Body of pancreas (tissue), 4 donors: ENCODE results near the gene PTPN14. TPM values are rescaled to one million over a fixed set of nuclear protein-coding genes. Genes with fewer than 3 reads are reported as not detected.
"Not testable (repeated sequence)": the region's sequence is repeated elsewhere in the genome, so short reads cannot be mapped to it uniquely, and the experiment has no call there.

ENCODE experiments used
- ATAC-seq: fragments of 150-250 bp; one replicate; pipeline ENCODE4 v1.9.1; 2016
- DNase-seq, 4 donors: peaks; one replicate each; pipeline ENCODE4 v3.0.0-alpha.2; 2019
- H3K27ac ChIP-seq, 4 donors: fragments of 200-600 bp; sonication (generic); 1 replicate in 3 of 4; 2 replicates in 1 of 4; pipeline versions ENCODE4 v1.5.1 to v1.6.1; 2016 to 2019; ENCODE audit warnings: mild to moderate bottlenecking in 1 of 4, mixed read lengths in 1 of 4, moderate library complexity in 1 of 4
- H3K27me3 ChIP-seq, 2 donors: fragments of 200-600 bp; sonication (generic); one replicate each; pipeline ENCODE4 v1.6.0; 2016; ENCODE audit warnings: mild to moderate bottlenecking in 1 of 2
- H3K36me3 ChIP-seq, 2 donors: fragments of 200-600 bp; sonication (generic); replicated peaks in 1 of 2; 2 replicates each; pipeline ENCODE4 v1.5.1; 2016; ENCODE audit warnings: low read depth in 2 of 2; ENCODE audit not compliant: insufficient read depth in 1 of 2
- H3K4me1 ChIP-seq: fragments of 200-600 bp; sonication (generic); one replicate; pipeline ENCODE4 v1.6.0; 2016
- H3K4me3 ChIP-seq, 2 donors: fragments of 200-600 bp; sonication (generic); 1 replicate in 1 of 2; 2 replicates in 1 of 2; pipeline ENCODE4 v1.5.1; 2016 to 2019
- H3K9me3 ChIP-seq, 3 donors: fragments of 200-600 bp; sonication (generic); 1 replicate in 2 of 3; 2 replicates in 1 of 3; pipeline ENCODE4 v1.5.1; 2016
- CTCF ChIP-seq, 7 experiments: fragments of 450-650 bp in 4 of 7; fragments of 200-600 bp in 3 of 7; sonication (generic) in 3 of 7; IDR thresholded peaks; one replicate each; pipeline ENCODE4 v1.5.1; 2016 to 2019; ENCODE audit warnings: antibody characterized with exemption in 7 of 7
- POLR2A ChIP-seq, 3 donors: fragments of 450-650 bp; IDR thresholded peaks; one replicate each; pipeline ENCODE4 v1.6.1; 2016; ENCODE audit warnings: antibody characterized with exemption in 3 of 3, mild to moderate bottlenecking in 2 of 3
- WGBS, 2 donors: methylation state at CpG; one replicate each; pipeline ENCODE4 v1.1.5; 2017; 5-methylcytosine and 5-hydroxymethylcytosine counted together
- intact Hi-C: fragments of 100-400 bp; cut with DNase I; formaldehyde crosslinking; loops from one replicate; pipeline ENCODE4 v1.15.1; 2023
- total RNA-seq, 2 donors: library from RNA; depleted of rRNA; stranded (reverse); fragments of >200 nt; gene quantifications; one replicate each; pipeline ENCODE4 v1.1.0, GENCODE V29; 2016

Gene PTPN14
- total RNA-seq, 2 donors from 2014 or later = 10.5 to 18.7 TPM

DNA sequence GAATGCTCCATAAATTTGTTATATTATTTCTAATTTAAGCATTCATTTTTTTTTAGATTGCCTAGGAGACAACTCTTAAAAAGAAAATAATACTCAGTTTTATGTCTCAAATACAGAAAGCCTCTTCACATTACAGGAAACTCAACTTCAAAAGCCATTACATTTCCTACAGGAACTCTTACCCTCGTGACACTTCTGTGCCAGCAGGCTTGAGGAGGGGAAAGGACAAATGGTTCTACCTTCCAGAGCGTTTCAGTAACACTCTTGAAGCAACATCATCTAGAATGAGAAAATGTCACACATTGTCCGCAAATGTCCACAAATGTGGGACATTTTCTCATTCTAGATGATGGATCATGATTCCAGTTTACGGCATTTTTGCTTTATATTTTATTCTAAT, 51.7 kb downstream of the PTPN14 start:
- no peaks in the 10 kb centered on the region for H3K9me3 ChIP-seq
- TF ChIP-seq CTCF (IDR thresholded peaks at IDR 0.05) = no peak
- TF ChIP-seq POLR2A (IDR thresholded peaks at IDR 0.05) = no peak
- peaks cover 8% of the 10 kb centered on the region for H3K4me1 ChIP-seq
- 81 to 86% methylated on average over 4 of the region's 4 CpGs for WGBS, 2 donors
- no peak overlapping the region for H3K27ac ChIP-seq
- ATAC-seq (no peak), DNase-seq (no peak)
- H3K4me3 ChIP-seq = no peak overlapping the region
- no peaks in the 10 kb centered on the region for H3K27me3 ChIP-seq
- H3K36me3 ChIP-seq = no peaks in the 10 kb centered on the region
- intact Hi-C loops = no loop called here

DNA sequence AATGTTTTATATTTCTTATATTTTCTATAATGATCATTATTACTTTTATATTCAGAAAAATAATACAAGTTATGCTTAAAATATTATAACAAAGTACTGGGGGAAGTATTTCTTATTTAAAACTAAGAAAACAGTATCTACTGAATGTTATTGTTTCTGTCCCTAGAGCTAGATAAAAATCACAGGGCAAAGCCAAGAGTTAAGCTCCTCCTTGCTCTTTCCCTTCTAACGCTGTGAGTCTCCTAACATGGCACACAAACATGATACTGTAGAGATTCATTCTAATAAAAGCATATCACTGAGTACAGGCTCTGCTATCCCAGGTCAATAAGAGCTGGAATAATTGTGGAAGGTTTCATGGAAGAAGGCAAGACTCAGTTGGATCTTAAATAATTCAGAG, 53.4 kb downstream of the PTPN14 start:
- 12 to 15% methylated on average over 1 of the region's 1 CpG for WGBS, 2 donors
- intact Hi-C loops = no loop called here
- Histone ChIP-seq H3K36me3 (no peaks in the 10 kb centered on the region), H3K9me3 (no peaks in the 10 kb centered on the region), H3K27me3 (no peaks in the 10 kb centered on the region), H3K4me1 (peaks cover 3% of the 10 kb centered on the region), H3K27ac (no peak overlapping the region), H3K4me3 (no peak overlapping the region)
- ATAC-seq (no peak), DNase-seq (no peak)
- no peak for TF ChIP-seq CTCF (IDR thresholded peaks at IDR 0.05)
- no peak for TF ChIP-seq POLR2A (IDR thresholded peaks at IDR 0.05)

- WGBS, 2 donors = 78 to 84% methylated on average over 4 of the region's 4 CpGs
- Histone ChIP-seq H3K27ac (no peak overlapping the region), H3K4me1 (peaks cover 3% of the 10 kb centered on the region), H3K9me3 (no peaks in the 10 kb centered on the region), H3K4me3 (no peak overlapping the region), H3K27me3 (no peaks in the 10 kb centered on the region), H3K36me3 (no peaks in the 10 kb centered on the region)
- no peak for ATAC-seq
- no peak for DNase-seq
- no peak for TF ChIP-seq CTCF (IDR thresholded peaks at IDR 0.05)
- no peak for TF ChIP-seq POLR2A (IDR thresholded peaks at IDR 0.05)
- intact Hi-C loops = no loop called here
Observed at GRCh38 chr1:214496126-214496525, 55.3 kb downstream of the PTPN14 start.

GRCh38 chr1:214494706-214495105, 56.7 kb downstream of the PTPN14 start:
- Histone ChIP-seq H3K36me3 (no peaks in the 10 kb centered on the region), H3K9me3 (no peaks in the 10 kb centered on the region), H3K27me3 (no peaks in the 10 kb centered on the region), H3K4me3 (no peak overlapping the region), H3K27ac (no peak overlapping the region), H3K4me1 (peaks cover 3% of the 10 kb centered on the region)
- WGBS, 2 donors = 59 to 71% methylated on average over 2 of the region's 2 CpGs
- DNase-seq (no peak), ATAC-seq (no peak)
- TF ChIP-seq CTCF (IDR thresholded peaks at IDR 0.05) (no peak), POLR2A (IDR thresholded peaks at IDR 0.05) (no peak)
- intact Hi-C loops = no loop called here

- H3K4me1 ChIP-seq = not testable (repeated sequence)
- 84 to 96% methylated on average over 6 of the region's 6 CpGs for WGBS, 2 donors
Observed at GRCh38 chr1:214494179-214494578, 57.2 kb downstream of the PTPN14 start.

More at GRCh38 chr1:214494179-214494578, 57.2 kb downstream of the PTPN14 start:
- H3K36me3 ChIP-seq, H3K27ac ChIP-seq, H3K4me3 ChIP-seq, DNase-seq, ATAC-seq, H3K27me3 ChIP-seq, H3K9me3 ChIP-seq, intact Hi-C loops: not testable (repeated sequence)
